Glutamatergic neuron (in vitro differentiated cells): Measurements from ENCODE around the gene ENTPD8. TPM values are rescaled to one million over a fixed set of nuclear protein-coding genes. Genes with fewer than 3 reads are reported as not detected.
"Not testable (repeated sequence)": the region's sequence is repeated elsewhere in the genome, so short reads cannot be mapped to it uniquely, and the experiment has no call there.

Experiments
- DNase-seq: peaks from one replicate; pipeline ENCODE4 v3.0.0; 2022
- H3K27ac Mint-ChIP-seq: one replicate; pipeline ENCODE4 v1.8.0; 2020; ENCODE audit warnings: mild to moderate bottlenecking, mixed read lengths, inconsistent platforms; ENCODE audit not compliant: unreplicated experiment
- H3K27me3 Mint-ChIP-seq: one replicate; pipeline ENCODE4 v1.8.0; 2020; ENCODE audit warnings: mild to moderate bottlenecking, moderate library complexity, mixed read lengths, inconsistent platforms; ENCODE audit not compliant: unreplicated experiment
- H3K36me3 Mint-ChIP-seq: one replicate; pipeline ENCODE4 v1.8.0; 2020; ENCODE audit warnings: mild to moderate bottlenecking, mixed read lengths, inconsistent platforms; ENCODE audit not compliant: unreplicated experiment
- H3K4me1 Mint-ChIP-seq: one replicate; pipeline ENCODE4 v1.8.0; 2020; ENCODE audit warnings: mild to moderate bottlenecking, low read depth, mixed read lengths, inconsistent platforms; ENCODE audit not compliant: unreplicated experiment
- H3K4me3 Mint-ChIP-seq: one replicate; pipeline ENCODE4 v1.8.0; 2020; ENCODE audit warnings: mild to moderate bottlenecking, mixed read lengths, inconsistent platforms; ENCODE audit not compliant: unreplicated experiment
- H3K9me3 Mint-ChIP-seq: one replicate; pipeline ENCODE4 v1.8.0; 2020; ENCODE audit warnings: mild to moderate bottlenecking, moderate library complexity, mixed read lengths, inconsistent platforms; ENCODE audit not compliant: unreplicated experiment
- CTCF ChIP-seq: fragments of 200-600 bp; sonication (generic); IDR thresholded peaks from one replicate; pipeline ENCODE4 v1.5.0; 2021; ENCODE audit not compliant: partially characterized antibody, unreplicated experiment
- total RNA-seq: library from RNA; stranded (reverse); fragmentation: NEBNext Ultra II Directional; extraction: Animal tissue kit (Norgen Biotek cat#: 25700); gene quantifications from one replicate; pipeline ENCODE4 v1.2.1, GENCODE V29; 2021; ENCODE audit not compliant: unreplicated experiment

Gene ENTPD8
- total RNA-seq, 1 donor from 2014 or later: 1.0 TPM

GRCh38 chr9:137411260-137411644, 29.9 kb downstream of the ENTPD8 start:
- no peak overlapping the region for H3K4me3 Mint-ChIP-seq
- DNase-seq: no peak
- peaks cover 5% of the 10 kb centered on the region for H3K4me1 Mint-ChIP-seq
- H3K27ac Mint-ChIP-seq: no peak overlapping the region
- no peaks in the 10 kb centered on the region for H3K9me3 Mint-ChIP-seq
- no peaks in the 10 kb centered on the region for H3K36me3 Mint-ChIP-seq
- no peaks in the 10 kb centered on the region for H3K27me3 Mint-ChIP-seq
- TF ChIP-seq CTCF: no peak

GRCh38 chr9:137410891-137411249, 30.3 kb downstream of the ENTPD8 start:
- H3K36me3 Mint-ChIP-seq: no peaks in the 10 kb centered on the region
- peaks cover 5% of the 10 kb centered on the region for H3K4me1 Mint-ChIP-seq
- H3K27me3 Mint-ChIP-seq: peaks cover 2% of the 10 kb centered on the region
- no peak for DNase-seq
- no peak overlapping the region for H3K4me3 Mint-ChIP-seq
- no peak overlapping the region for H3K27ac Mint-ChIP-seq
- no peaks in the 10 kb centered on the region for H3K9me3 Mint-ChIP-seq
- no peak for TF ChIP-seq CTCF

- H3K36me3 Mint-ChIP-seq, H3K9me3 Mint-ChIP-seq, DNase-seq, H3K4me1 Mint-ChIP-seq, H3K4me3 Mint-ChIP-seq, H3K27ac Mint-ChIP-seq, H3K27me3 Mint-ChIP-seq: not testable (repeated sequence)
Measured at GRCh38 chr9:137410236-137410890, 30.8 kb downstream of the ENTPD8 start.

GRCh38 chr9:137409515-137409914, 31.6 kb downstream of the ENTPD8 start:
- peaks cover under 1% of the 10 kb centered on the region for H3K9me3 Mint-ChIP-seq
- H3K27ac Mint-ChIP-seq: no peak overlapping the region
- peaks cover 4% of the 10 kb centered on the region for H3K4me1 Mint-ChIP-seq
- no peak for TF ChIP-seq CTCF
- DNase-seq: no peak
- no peaks in the 10 kb centered on the region for H3K36me3 Mint-ChIP-seq
- H3K4me3 Mint-ChIP-seq: no peak overlapping the region
- peaks cover 2% of the 10 kb centered on the region for H3K27me3 Mint-ChIP-seq

- H3K9me3 Mint-ChIP-seq: peaks cover 3% of the 10 kb centered on the region
- H3K4me3 Mint-ChIP-seq: no peak overlapping the region
- DNase-seq: no peak
- H3K27ac Mint-ChIP-seq: no peak overlapping the region
- TF ChIP-seq CTCF: no peak
- peaks cover 4% of the 10 kb centered on the region for H3K27me3 Mint-ChIP-seq
- no peaks in the 10 kb centered on the region for H3K4me1 Mint-ChIP-seq
- no peaks in the 10 kb centered on the region for H3K36me3 Mint-ChIP-seq
Measured at GRCh38 chr9:137408651-137409405, 32.3 kb downstream of the ENTPD8 start.
